Effector memory CD4-positive, alpha-beta T cell (primary cell): Measurements from ENCODE around the gene TMEM238L.

Experiments used
- DNase-seq, 3 donors: peaks; one replicate each; pipeline ENCODE4 v3.0.0-alpha.2; 2020
- H3K27ac ChIP-seq: 2 replicates; pipeline ENCODE4 v1.7.0; 2013; ENCODE audit warnings: mild to moderate bottlenecking, low read length, moderate library complexity; ENCODE audit not compliant: insufficient read depth, poor library complexity, severe bottlenecking
- H3K27me3 ChIP-seq: replicated peaks from 2 replicates; pipeline ENCODE4 v1.7.0; 2013; ENCODE audit warnings: mild to moderate bottlenecking, low read length; ENCODE audit not compliant: insufficient read depth, control insufficient read depth, poor library complexity, severe bottlenecking
- H3K36me3 ChIP-seq: 2 replicates; pipeline ENCODE4 v1.7.0; 2013; ENCODE audit warnings: mild to moderate bottlenecking, low read length, moderate library complexity; ENCODE audit not compliant: control insufficient read depth, insufficient read depth
- H3K4me1 ChIP-seq: 2 replicates; pipeline ENCODE4 v1.7.0; 2013; ENCODE audit warnings: low read length, mild to moderate bottlenecking; ENCODE audit not compliant: control insufficient read depth, insufficient read depth, poor library complexity, severe bottlenecking
- H3K4me3 ChIP-seq: 2 replicates; pipeline ENCODE4 v1.7.0; 2013; ENCODE audit warnings: low read length, low read depth, mild to moderate bottlenecking; ENCODE audit not compliant: insufficient read depth, poor library complexity, severe bottlenecking
- H3K9me3 ChIP-seq: 2 replicates; pipeline ENCODE4 v1.7.0; 2013; ENCODE audit warnings: mild to moderate bottlenecking, low read length, moderate library complexity; ENCODE audit not compliant: control insufficient read depth

Gene TMEM238L

DNA sequence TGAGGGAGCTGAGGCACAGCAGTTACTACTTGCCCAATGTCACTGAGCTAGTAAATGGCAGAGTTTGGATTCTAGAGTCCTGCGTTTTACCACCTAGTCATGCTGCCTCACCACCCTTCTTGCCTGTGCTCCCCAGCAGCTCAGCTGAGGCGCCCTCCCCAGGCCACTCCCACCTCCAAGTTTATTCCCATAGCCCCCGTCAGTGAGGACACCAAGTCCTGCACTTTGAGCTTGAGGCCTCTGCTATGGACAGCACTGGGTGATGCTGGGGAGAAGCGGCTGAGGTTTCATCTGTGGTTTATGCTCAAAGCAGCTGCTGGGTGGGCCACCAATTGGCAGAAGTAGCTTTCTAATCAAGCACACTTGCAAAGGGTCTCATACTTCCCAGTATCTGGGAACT, 36.7 kb downstream of the TMEM238L start:
- no peak for DNase-seq
- Histone ChIP-seq H3K27ac (no peak overlapping the region), H3K4me3 (no peak overlapping the region), H3K4me1 (no peaks in the 10 kb centered on the region), H3K9me3 (no peaks in the 10 kb centered on the region), H3K36me3 (no peaks in the 10 kb centered on the region), H3K27me3 (no peaks in the 10 kb centered on the region)

DNA sequence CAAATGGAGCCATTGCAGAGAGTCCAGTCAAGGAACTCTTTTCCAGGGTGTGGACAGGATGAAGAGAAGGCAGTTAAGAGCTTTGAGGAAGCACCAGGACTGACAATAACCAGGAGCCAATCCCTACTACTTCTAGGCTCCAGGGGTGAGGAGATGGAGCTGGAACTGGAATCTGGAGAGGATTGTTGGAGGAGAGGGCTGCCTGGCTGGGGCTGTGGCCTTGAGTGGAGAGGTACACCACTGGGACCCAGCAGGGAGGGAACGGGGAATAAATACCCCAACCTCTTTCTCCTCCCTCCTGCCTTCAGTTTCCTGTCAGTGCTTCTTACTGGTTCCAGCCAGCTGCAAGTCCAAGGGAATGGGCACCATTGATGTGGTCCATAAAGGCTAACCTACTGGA, 41.9 kb downstream of the TMEM238L start:
- no peaks in the 10 kb centered on the region for H3K27me3 ChIP-seq
- H3K36me3 ChIP-seq = no peaks in the 10 kb centered on the region
- no peak overlapping the region for H3K4me3 ChIP-seq
- no peaks in the 10 kb centered on the region for H3K4me1 ChIP-seq
- no peaks in the 10 kb centered on the region for H3K9me3 ChIP-seq
- H3K27ac ChIP-seq = no peak overlapping the region
- no peak for DNase-seq

DNA sequence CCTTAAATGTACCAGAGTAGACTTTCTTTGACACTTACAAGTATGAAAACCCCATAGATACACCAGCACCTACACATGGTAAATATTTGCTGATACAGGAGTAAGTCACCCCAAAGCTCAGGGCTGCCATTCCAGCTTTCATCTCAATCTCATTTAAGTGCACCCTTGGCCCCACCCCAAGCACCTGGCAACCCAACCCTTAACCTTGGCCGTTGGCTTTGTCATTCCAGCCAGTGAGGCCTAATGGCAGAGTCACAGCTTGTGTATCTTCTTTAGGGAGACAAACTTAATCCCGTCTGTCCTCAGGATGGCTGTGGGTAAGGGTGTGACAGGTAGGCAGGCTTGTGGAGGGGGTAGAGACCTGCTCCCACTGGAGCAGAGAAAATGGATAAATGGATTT, 42.6 kb downstream of the TMEM238L start:
- no peaks in the 10 kb centered on the region for H3K27me3 ChIP-seq
- no peaks in the 10 kb centered on the region for H3K4me1 ChIP-seq
- no peaks in the 10 kb centered on the region for H3K36me3 ChIP-seq
- no peak overlapping the region for H3K4me3 ChIP-seq
- no peaks in the 10 kb centered on the region for H3K9me3 ChIP-seq
- DNase-seq = no peak
- H3K27ac ChIP-seq = no peak overlapping the region

DNA sequence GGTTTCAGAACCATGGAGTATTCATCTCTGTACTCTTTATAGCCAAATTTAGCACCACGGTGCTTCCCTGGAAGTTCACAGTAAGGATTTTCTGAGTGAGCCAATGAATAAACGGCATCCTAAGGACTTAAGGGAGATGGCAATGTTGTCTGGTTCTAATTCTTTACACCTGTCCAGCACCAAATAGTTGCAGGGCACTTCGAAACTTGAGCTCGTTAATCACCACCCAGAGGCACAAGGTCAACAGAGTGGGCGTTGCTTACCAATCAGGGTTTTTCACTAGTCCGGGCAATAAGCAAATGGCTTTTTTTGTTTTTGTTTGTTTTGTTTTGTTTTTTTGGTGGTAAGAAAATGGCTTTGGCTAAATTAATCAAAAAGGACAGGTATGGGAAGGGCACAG, 45.8 kb downstream of the TMEM238L start:
- Histone ChIP-seq H3K27ac (no peak overlapping the region), H3K4me3 (no peak overlapping the region), H3K4me1 (no peaks in the 10 kb centered on the region), H3K27me3 (no peaks in the 10 kb centered on the region), H3K36me3 (no peaks in the 10 kb centered on the region), H3K9me3 (no peaks in the 10 kb centered on the region)
- no peak for DNase-seq

DNA sequence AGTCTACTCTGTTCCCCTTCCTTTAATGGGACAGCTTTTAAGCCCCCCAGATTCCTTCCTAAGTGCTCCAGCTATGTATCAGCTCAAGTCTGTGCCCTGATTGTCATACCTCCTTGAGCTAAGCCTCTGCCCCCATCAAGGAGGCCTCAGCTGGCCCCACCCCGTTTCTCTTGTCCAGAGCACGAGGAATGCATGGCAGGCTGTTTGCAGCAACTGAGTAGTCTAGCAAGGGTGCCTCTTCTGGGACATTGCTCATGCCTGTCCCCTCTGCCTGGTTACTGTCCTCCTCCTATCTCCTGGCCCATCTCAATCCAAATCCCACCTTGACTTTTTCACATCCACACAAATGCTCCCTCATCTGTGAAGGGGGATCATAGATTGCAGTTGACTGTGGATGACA, 46.3 kb downstream of the TMEM238L start:
- H3K27ac ChIP-seq = no peak overlapping the region
- H3K4me3 ChIP-seq = no peak overlapping the region
- H3K36me3 ChIP-seq = no peaks in the 10 kb centered on the region
- no peaks in the 10 kb centered on the region for H3K4me1 ChIP-seq
- no peaks in the 10 kb centered on the region for H3K9me3 ChIP-seq
- DNase-seq = no peak
- no peaks in the 10 kb centered on the region for H3K27me3 ChIP-seq

DNA sequence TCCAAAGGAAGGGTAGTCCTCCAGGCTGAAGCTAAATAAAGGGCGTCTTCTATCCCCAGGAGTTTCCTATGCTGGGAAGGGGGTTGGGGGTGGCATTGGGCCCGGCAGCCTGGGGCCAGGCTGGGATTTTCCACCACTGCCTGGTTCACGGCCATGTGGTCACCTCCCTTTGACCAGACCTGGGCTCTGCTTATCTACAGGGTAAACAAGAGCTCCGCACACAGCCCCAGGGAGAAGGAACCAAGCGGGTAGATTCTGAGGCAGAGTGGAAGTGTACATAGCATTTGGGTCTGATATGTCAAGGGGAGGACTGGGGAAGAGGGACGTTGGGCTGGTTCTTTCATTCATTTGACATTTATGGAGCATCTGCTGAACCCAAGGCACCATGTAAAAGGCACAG, 46.8 kb downstream of the TMEM238L start:
- no peaks in the 10 kb centered on the region for H3K9me3 ChIP-seq
- H3K4me1 ChIP-seq = no peaks in the 10 kb centered on the region
- DNase-seq = no peak
- H3K36me3 ChIP-seq = no peaks in the 10 kb centered on the region
- no peak overlapping the region for H3K27ac ChIP-seq
- H3K27me3 ChIP-seq = no peaks in the 10 kb centered on the region
- H3K4me3 ChIP-seq = no peak overlapping the region

DNA sequence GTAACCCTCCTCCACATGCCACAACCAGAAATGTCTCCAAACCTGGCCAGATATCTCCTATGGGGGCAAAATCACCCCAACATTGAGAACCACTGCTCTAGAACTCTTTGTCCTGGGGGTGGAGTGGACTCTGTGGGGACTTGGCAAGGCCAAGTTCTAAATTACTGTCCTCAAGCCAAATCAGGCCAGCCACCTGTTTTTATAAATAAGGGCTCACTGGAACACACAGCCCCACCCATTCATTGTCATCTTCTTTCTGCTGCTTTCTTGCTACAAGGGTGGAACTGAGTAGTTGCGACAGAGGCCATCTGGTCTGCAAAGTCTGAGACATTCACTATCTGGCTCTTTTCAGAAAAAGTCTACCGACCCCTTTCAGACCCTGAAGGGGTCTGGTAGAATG, 47.3 kb downstream of the TMEM238L start:
- no peaks in the 10 kb centered on the region for H3K9me3 ChIP-seq
- H3K27ac ChIP-seq = no peak overlapping the region
- DNase-seq = no peak
- H3K4me1 ChIP-seq = no peaks in the 10 kb centered on the region
- no peaks in the 10 kb centered on the region for H3K36me3 ChIP-seq
- H3K27me3 ChIP-seq = no peaks in the 10 kb centered on the region
- no peak overlapping the region for H3K4me3 ChIP-seq

DNA sequence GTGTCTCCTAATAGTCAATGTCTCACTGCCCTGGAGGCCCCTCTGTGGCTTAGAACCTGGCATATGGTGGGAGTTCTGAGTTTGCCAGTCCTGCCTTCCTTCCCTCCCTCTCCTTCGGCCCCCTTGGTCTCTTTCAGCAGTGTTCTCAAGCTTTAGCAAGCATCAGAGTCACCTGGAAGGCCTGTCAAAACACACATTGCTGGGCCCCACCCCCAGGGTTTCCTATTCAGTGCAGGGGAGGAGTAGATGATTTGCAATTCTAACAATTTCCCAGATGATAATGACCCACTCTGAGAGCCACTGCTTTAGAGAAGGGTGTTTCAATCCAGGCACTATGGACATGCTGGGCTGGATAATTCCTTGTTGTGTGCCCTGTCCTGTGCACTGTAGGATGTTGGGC, 47.7 kb downstream of the TMEM238L start:
- DNase-seq = no peak
- Histone ChIP-seq H3K9me3 (no peaks in the 10 kb centered on the region), H3K36me3 (no peaks in the 10 kb centered on the region), H3K27me3 (no peaks in the 10 kb centered on the region), H3K27ac (no peak overlapping the region), H3K4me3 (no peak overlapping the region), H3K4me1 (no peaks in the 10 kb centered on the region)

DNA sequence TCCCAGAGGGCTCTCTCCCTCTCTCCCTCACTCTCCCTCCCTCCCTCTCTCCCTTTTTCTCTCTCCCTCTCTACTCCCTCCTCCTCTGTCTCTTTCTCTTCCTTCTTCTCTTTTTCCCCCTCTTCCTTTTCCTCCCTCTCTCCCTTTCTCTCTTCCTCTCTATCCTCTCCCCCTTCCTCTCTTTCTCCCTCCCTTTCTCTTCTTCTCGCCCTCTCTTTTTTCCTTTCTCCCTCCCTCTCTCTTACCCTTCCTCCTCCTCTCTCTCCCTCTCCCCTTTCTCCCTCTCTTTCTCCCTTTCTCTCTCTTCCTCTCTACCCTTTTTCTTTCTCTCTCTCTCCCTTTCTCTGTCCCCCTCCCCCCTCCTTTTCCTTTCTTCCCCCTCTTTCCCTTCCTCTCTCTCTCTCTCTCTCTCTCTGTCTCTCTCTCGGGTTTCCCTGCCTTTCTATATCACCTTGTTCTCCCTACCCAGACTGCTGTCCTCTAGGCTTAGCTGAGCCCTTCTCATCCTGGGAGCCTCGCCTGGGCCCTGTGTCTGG, 48.2 kb downstream of the TMEM238L start:
- Histone ChIP-seq H3K4me1 (no peaks in the 10 kb centered on the region), H3K36me3 (no peaks in the 10 kb centered on the region), H3K9me3 (no peaks in the 10 kb centered on the region), H3K4me3 (no peak overlapping the region), H3K27ac (no peak overlapping the region), H3K27me3 (no peaks in the 10 kb centered on the region)
- no peak for DNase-seq

DNA sequence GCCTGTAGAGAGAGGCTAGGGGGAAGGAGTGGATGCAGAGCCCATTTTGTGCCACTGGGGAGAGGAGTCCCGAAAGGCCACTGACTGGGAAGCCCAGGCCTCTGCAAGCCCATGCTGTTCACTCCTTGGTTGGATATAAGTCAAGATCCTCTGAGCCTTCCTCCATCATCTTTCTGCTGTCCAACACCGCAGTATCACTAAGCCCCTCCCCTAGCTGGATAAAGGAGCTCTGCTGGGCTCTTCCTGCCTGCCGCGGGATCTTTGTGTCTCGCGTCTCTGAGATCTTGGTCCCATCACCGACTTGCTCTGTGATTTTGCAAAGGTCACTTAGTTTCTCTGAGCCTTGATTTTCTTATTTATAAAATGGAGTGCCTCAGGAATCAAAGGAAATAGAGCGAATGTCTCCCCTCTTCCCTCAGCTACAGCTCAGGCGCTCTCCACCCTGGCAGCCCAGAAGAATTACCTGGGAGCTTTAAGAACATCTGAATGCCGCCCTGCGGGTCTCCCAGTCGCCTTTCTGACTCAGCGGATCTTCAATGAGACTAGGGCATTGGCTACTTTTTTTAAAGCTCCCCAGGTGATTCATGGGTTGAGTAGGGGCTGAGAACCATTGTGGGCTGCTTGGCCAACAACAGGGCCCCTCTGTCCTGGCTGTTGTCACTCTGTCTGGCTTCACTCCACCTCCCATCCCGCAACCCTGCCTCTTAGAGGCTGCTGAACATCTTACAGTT, 48.9 kb downstream of the TMEM238L start:
- Histone ChIP-seq H3K4me3 (no peak overlapping the region), H3K27me3 (no peaks in the 10 kb centered on the region), H3K9me3 (no peaks in the 10 kb centered on the region), H3K27ac (no peak overlapping the region), H3K4me1 (no peaks in the 10 kb centered on the region), H3K36me3 (no peaks in the 10 kb centered on the region)
- DNase-seq = no peak
